Measurements from ENCODE around the gene FAAP20. TPM values are rescaled to one million over a fixed set of nuclear protein-coding genes. Genes with fewer than 3 reads are reported as not detected.

The FAAP20 gene
- total RNA-seq, 1 experiment from 2014 or later: 36.3 TPM

- H3K4me1 Mint-ChIP-seq (ENCODE audit: low read depth, unreplicated experiment): no peaks in the 10 kb centered on the region
- peaks cover 7% of the 10 kb centered on the region for H3K9me3 Mint-ChIP-seq (ENCODE audit: low read depth, unreplicated experiment)
- no peak overlapping the region for H3K4me3 Mint-ChIP-seq (ENCODE audit: low read depth, unreplicated experiment)
- intact Hi-C loops (cut with micrococcal nuclease; ENCODE audit: unreplicated experiment): no loop called here
- no peaks in the 10 kb centered on the region for H3K27me3 Mint-ChIP-seq (ENCODE audit: unreplicated experiment)
- no peak for DNase-seq
- CTCF ChIA-PET: no interaction called here
- no TSS peak for BruUV-seq (replicated peaks)
- no peak for TF ChIP-seq CTCF (IDR thresholded peaks at IDR 0.05; ENCODE audit: unreplicated experiment)
- H3K27ac Mint-ChIP-seq (ENCODE audit: unreplicated experiment): no peak overlapping the region
- H3K36me3 Mint-ChIP-seq (ENCODE audit: insufficient read depth, unreplicated experiment): peaks cover 24% of the 10 kb centered on the region
These were observed 36.7 kb downstream of the FAAP20 start for GRCh38 chr1:2157856-2158255.

GRCh38 chr1:2156866-2157265, 37.7 kb downstream of the FAAP20 start:
- Mint-ChIP-seq H3K4me3 (ENCODE audit: low read depth, unreplicated experiment) (no peak overlapping the region), H3K27ac (ENCODE audit: unreplicated experiment) (no peak overlapping the region), H3K4me1 (ENCODE audit: low read depth, unreplicated experiment) (no peaks in the 10 kb centered on the region), H3K27me3 (ENCODE audit: unreplicated experiment) (no peaks in the 10 kb centered on the region), H3K9me3 (ENCODE audit: low read depth, unreplicated experiment) (peaks cover 6% of the 10 kb centered on the region), H3K36me3 (ENCODE audit: insufficient read depth, unreplicated experiment) (peaks cover 28% of the 10 kb centered on the region)
- DNase-seq: no peak
- BruUV-seq (replicated peaks): no TSS peak
- intact Hi-C loops (cut with micrococcal nuclease; ENCODE audit: unreplicated experiment): no loop called here
- CTCF ChIA-PET: no interaction called here
- no peak for TF ChIP-seq CTCF (IDR thresholded peaks at IDR 0.05; ENCODE audit: unreplicated experiment)

GRCh38 chr1:2155788-2156187, 38.8 kb downstream of the FAAP20 start:
- H3K4me3 Mint-ChIP-seq (ENCODE audit: low read depth, unreplicated experiment): no peak overlapping the region
- H3K4me1 Mint-ChIP-seq (ENCODE audit: low read depth, unreplicated experiment): no peaks in the 10 kb centered on the region
- BruUV-seq (replicated peaks): no TSS peak
- peaks cover 27% of the 10 kb centered on the region for H3K36me3 Mint-ChIP-seq (ENCODE audit: insufficient read depth, unreplicated experiment)
- TF ChIP-seq CTCF (IDR thresholded peaks at IDR 0.05; ENCODE audit: unreplicated experiment): no peak
- H3K27me3 Mint-ChIP-seq (ENCODE audit: unreplicated experiment): no peaks in the 10 kb centered on the region
- H3K27ac Mint-ChIP-seq (ENCODE audit: unreplicated experiment): no peak overlapping the region
- intact Hi-C loops (cut with micrococcal nuclease; ENCODE audit: unreplicated experiment): no loop called here
- CTCF ChIA-PET: no interaction called here
- peaks cover 6% of the 10 kb centered on the region for H3K9me3 Mint-ChIP-seq (ENCODE audit: low read depth, unreplicated experiment)
- no peak for DNase-seq

- Mint-ChIP-seq H3K4me1 (ENCODE audit: low read depth, unreplicated experiment) (no peaks in the 10 kb centered on the region), H3K36me3 (ENCODE audit: insufficient read depth, unreplicated experiment) (peaks cover 23% of the 10 kb centered on the region), H3K27me3 (ENCODE audit: unreplicated experiment) (no peaks in the 10 kb centered on the region), H3K27ac (ENCODE audit: unreplicated experiment) (no peak overlapping the region), H3K9me3 (ENCODE audit: low read depth, unreplicated experiment) (peaks cover 6% of the 10 kb centered on the region), H3K4me3 (ENCODE audit: low read depth, unreplicated experiment) (no peak overlapping the region)
- TF ChIP-seq CTCF (IDR thresholded peaks at IDR 0.05; ENCODE audit: unreplicated experiment): no peak
- intact Hi-C loops (cut with micrococcal nuclease; ENCODE audit: unreplicated experiment): no loop called here
- no peak for DNase-seq
- CTCF ChIA-PET: no interaction called here
- no TSS peak for BruUV-seq (replicated peaks)
These were observed 39.4 kb downstream of the FAAP20 start for GRCh38 chr1:2155147-2155598.

Measured in Calu3 (cell line).